GM10266 (cell line): Measurements from ENCODE around the gene SPACA5B.
"Not testable (repeated sequence)": the region's sequence is repeated elsewhere in the genome, so short reads cannot be mapped to it uniquely, and the experiment has no call there.

ENCODE experiments used
- DNase-seq: peaks from one replicate; pipeline ENCODE4 v3.0.0; 2012; ENCODE audit errors: extremely low spot score
- TF ChIP-seq, protein P1 (sequence below): IDR thresholded peaks from 2 replicates; pipeline ENCODE4 v1.5.1; 2012; ENCODE audit warnings: mild to moderate bottlenecking, low read depth; ENCODE audit not compliant: control insufficient read depth, insufficient read depth; ENCODE audit errors: missing control alignments

The SPACA5B gene

DNA sequence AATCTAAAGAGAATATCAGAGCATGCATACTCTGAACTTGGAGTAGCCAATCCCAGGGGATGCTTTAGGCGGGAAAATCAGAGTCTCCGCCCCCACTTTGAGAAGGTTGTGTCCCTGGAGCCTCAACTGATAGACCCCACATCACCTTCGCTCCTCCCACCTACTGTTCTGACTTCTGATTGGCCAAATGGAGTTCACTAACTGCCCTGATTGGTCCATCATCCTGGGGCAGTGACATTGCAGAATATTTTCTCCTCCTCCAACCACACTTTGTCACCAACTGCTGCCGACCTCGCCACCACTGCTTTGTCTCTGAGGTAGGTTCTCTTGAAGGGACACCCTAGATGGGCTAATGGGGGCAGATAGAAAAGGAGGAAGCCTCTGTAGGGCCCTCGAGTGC is 22.7 kb upstream of the SPACA5B start:
- TF ChIP-seq, protein P1, sequence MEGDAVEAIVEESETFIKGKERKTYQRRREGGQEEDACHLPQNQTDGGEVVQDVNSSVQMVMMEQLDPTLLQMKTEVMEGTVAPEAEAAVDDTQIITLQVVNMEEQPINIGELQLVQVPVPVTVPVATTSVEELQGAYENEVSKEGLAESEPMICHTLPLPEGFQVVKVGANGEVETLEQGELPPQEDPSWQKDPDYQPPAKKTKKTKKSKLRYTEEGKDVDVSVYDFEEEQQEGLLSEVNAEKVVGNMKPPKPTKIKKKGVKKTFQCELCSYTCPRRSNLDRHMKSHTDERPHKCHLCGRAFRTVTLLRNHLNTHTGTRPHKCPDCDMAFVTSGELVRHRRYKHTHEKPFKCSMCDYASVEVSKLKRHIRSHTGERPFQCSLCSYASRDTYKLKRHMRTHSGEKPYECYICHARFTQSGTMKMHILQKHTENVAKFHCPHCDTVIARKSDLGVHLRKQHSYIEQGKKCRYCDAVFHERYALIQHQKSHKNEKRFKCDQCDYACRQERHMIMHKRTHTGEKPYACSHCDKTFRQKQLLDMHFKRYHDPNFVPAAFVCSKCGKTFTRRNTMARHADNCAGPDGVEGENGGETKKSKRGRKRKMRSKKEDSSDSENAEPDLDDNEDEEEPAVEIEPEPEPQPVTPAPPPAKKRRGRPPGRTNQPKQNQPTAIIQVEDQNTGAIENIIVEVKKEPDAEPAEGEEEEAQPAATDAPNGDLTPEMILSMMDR: no peak
- no peak for DNase-seq

DNA sequence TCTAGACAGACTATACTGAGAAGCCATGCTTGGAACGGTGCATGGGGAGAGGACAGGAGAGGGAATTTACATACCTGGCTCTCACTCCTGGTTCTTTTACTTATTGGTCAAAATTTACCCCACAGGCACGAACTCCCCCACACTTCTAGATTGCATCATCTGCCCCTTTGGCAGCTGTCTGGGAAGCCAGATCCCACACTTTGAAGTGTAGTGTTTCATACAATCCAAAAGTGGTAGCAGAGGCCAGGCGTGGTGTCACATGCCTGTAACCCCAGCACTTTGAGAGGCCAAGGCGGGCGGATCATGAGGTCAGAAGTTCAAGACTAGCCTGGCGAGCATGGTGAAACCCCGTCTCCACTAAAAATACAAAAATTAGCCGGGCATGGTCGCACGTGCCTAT is 5.1 kb upstream of the SPACA5B start:
- not testable (repeated sequence) for DNase-seq

DNA sequence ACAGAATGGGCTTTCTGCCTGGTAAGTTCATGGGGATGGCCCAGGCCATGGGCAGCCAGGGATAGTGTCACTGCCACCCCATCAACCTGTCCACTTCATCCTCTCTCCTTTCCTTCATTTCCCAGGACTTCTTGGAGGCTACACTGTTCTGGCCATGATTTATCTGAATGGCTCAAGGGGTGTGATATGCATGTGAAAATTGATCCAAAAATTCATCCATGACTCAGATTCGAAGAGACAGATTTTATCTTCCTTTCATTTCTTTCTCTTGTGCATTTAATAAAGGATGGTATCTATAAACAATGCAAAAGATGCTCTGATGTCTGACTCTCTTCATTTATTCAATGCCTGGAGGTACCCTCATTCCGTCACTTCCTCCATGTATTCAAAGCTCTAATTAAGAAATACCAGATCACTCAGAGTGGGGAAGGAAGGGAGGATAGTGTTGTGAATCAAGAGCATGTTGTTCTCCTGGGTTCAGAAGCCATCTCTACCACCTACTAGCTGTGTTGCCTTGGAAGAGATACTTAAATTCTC is 1.9 kb downstream of the SPACA5B start:
- not testable (repeated sequence) for DNase-seq

DNA sequence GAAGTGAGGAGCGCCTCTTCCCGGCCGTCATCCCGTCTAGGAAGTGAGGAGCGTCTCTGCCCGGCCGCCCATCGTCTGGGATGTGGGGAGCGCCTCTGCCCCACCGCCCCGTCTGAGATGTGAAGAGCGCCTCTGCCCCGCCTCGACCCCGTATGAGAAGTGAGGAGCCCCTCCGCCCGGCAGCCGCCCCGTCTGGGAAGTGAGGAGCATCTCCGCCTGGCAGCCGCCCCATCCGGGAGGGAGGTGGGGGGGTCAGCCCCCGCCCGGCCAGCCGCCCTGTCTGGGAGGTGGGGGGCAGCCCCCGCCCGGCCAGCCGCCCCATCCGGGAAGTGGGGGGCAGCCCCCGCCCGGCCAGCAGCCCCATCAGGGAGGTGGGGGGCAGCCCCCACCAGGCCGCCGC is 8.7 kb downstream of the SPACA5B start:
- not testable (repeated sequence) for DNase-seq

DNA sequence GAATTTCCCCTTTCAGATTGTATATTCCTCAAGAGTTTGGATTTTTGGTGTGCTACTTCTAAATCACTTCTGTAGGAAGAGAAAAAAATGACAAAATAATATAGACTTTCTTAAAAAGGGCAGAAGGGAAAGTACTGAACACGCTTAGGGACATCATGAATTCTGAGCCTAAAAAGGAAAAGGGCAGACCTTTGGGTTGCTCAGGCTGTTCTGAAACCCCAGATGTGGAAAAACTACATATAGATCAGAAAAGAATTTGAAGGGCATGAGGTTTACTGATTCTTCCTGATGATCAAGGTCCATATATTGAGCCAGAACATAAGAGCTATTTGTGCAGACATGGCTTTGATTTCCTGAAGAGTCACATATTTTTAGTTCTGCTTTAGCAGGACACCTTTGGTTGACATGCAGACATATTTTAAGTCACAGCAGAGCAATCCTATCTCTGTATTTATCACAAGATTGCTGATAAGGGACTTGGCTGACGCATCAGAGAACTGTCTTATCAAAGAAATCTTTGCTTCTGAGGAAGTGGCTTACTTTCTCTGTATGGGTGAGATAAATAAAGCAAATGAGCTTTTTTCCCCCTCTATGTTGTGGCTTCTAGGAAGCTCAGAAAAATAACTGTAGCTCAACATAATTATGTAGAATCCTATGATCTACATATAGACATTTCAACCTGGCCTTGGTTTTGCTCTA is 11.5 kb downstream of the SPACA5B start:
- DNase-seq: not testable (repeated sequence)

DNA sequence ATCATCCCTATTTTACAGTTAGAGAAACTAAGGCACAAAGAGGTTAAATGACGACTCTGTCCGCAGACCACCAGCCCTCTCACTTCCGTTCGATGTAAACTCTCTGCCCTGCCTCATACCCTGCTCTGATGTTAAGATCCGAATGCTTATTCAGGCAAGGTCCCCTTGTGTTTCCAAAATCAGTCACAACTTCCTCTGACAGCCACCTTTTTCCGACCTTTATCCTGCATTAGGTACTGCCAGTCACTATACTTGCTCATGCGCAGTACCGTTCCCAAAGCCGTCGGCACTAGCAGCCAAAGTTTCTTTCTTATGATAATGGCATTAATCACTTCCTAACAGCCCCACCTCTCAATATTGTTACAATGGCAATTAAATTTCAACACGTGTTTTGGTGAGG is 12.3 kb downstream of the SPACA5B start:
- not testable (repeated sequence) for DNase-seq

DNA sequence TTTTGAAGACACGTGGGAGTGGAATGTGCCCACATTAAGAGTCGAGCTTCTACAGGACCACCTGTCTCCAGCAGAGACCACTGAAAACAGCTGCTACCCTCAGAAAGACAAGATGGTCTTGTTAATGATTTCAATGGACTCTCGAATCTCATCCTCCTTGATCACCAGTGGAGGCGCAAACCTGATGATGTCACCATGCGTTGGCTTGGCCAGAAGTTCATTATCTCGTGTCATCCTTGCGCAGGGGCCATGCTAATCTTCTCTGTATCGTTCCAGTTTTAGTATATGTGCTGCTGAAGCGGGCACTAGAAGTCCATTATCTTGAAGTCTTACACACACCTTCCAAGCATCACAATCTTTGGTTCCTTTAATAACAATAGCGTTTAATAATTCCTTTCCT is 23.3 kb downstream of the SPACA5B start:
- no peak for DNase-seq
- TF ChIP-seq, protein P1: no peak

DNA sequence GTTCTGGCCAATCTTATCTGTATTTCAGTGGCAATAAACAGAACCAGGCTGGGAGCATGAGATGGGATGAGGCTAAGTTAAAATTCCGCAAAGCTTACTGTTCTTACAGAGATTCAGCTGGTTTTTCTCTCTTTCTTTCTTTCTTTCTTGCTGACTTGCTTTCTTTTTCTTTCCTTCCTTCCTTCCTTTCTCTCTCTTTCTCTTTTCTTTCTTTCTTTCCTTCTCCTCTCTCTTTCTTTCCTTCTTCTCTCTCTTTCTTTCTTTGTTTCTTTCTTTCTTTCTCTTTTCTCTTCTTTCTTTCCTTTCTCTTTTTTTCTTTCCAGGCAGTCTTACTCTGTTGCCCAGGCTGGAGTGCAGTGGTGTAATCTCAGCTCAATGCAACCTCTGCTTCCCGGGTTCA is 24.4 kb downstream of the SPACA5B start:
- DNase-seq: no peak
- TF ChIP-seq, protein P1: no peak

DNA sequence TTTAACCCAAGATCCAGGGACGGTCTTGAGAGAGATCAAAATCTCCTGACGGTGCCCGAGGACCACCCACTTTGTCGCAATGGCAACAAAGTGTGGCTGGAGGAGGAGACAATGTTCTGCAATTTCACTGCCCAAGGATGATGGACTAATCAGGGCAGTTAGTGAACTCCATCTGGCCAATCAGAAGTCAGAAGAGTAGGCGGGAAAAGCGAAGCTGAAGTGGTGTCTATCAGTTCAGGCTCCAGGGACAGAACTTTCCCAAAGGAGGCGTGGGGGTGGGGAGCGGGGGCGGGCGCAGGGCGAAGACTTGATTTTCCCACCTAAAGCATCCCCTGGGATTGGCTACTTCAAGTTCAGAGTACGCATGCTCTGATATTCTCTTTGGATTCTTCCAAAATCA is 25.6 kb downstream of the SPACA5B start:
- DNase-seq: no peak
- TF ChIP-seq, protein P1: no peak

DNA sequence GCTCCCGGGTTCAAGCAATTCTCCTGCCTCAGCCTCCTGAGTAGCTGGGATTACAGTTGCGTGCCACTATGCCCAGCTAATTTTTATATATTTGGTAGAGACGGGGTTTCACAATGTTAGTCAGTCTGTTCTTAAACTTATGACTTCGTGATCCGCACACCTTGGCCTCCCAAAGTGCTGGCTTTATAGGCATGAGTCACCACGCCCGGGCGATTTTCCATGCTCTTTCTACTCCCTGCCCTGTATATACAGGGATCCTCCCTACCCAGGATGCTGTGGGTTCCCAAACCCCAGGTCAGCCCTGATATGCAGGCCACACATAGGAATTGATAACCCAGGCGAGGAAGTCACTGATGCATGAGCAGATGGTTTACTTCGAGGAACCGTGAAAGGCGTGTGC is 34.8 kb downstream of the SPACA5B start:
- TF ChIP-seq, protein P1: no peak
- DNase-seq: no peak

DNA sequence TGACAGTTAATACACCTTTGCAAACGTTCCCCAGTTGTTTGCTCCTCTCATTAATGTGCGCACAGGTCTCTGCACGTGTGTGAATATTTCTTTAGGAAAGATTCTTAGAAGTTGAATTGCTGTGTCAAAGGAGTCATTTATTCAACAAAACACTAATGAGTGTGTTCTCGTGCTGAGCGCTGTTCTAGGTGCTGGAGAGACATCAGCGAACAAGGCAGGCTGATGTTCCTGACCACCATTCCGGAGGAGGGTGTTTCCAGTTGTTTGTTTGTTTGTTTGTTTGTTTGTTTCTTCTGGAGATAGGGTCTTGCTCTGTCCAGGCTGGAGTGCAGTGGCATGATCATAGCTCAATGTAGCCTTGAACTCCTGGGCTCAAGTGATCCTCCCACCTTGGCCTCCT is 35.9 kb downstream of the SPACA5B start:
- DNase-seq: not testable (repeated sequence)
